Retina (tissue), 1 donor: ENCODE data around the gene MZT1.

Experiments
- DNase-seq: peaks from one replicate; pipeline ENCODE4 v3.0.0-alpha.2; 2016

MZT1 gene

DNA sequence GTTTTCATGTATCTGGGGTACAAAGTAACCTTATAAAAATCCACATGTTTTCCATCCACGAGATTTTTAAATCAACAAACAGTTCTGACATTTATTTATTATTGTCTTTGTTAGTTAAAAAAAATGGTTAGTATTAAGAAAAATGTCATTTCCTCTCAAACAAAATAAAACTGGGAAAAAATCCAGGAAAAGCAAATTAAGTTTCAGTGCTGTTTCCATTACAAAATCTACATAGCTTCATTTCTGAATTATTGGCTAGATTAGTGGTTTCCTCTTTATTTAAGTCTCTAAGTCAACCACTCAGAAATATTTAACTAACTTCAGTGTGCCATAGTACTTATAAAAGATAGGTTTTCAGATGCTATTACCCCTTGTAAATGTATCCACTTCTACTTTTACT is 49.1 kb downstream of the MZT1 start:
- DNase-seq = no peak

DNA sequence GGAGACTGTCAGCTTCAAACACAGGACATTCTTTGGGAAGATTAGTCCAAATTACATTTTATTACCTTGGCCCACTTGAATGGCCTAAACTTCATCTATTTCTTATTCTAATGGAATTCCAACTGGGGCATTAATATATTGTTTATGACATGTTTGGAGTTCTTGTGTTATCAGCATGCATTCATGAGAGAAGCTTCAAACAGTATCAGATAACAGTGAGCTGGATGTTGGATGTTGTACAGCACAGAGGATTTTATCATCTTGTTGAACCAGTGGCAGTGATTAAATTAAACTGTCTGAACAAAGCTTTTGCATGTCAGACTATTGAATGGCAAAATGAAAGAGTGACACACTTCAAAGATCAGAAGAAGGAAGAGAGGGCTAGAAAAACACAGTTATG is 50.0 kb downstream of the MZT1 start:
- no peak for DNase-seq

DNA sequence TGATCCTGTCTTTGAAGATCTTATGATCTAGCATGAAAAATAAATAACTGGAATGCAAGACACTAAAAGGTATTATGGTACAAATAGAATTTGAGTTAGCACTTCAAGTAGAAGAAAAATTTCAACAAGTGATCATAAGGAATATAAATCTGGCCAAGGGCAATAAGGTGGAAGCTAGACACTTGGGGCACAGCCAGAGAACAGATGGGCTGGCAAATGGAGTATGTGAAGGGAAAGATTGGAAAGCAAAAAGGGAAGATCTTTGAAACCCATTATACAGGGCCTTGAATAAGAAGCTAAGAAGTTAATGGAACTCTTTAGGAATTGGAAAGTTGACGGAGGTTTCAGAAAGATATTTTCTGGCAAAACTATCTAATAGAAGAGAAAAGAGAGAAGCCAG is 61.0 kb downstream of the MZT1 start:
- DNase-seq = no peak

DNA sequence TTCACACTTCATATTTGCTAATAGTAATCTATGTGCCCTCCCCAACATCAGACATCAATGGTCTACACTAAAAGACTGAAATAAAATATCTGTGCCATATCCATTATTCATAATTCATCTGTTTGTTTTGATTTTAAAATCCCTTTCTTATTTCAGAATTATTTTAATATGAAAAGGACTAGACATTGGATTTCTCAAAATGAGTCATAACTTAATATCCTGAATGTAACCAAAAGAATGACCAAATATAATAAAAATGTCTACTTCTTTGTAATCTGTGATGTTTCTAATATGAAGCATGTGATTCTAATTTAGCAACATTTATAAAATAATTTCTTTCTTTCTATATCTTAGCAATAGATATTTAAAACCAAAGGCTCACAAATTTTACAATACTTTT is 64.9 kb downstream of the MZT1 start:
- DNase-seq = no peak
